Retinal pigment epithelial cell (primary cell): ENCODE measurements around the gene MOG.
"Not testable (repeated sequence)": the region's sequence is repeated elsewhere in the genome, so short reads cannot be mapped to it uniquely, and the experiment has no call there.

Experiments used
- DNase-seq: peaks from one replicate; pipeline ENCODE4 v3.0.0-alpha.2; 2010; ENCODE audit warnings: low read depth
- H3K4me3 ChIP-seq: 2 replicates; pipeline ENCODE4 v1.5.1; 2011; ENCODE audit warnings: mild to moderate bottlenecking, low read length, control low read depth, moderate library complexity
- CTCF ChIP-seq: conservative IDR thresholded peaks from 2 replicates; pipeline ENCODE4 v1.5.1; 2011; ENCODE audit warnings: low read depth, low read length, control low read depth, inconsistent platforms

Gene MOG

GRCh38 chr6:29667158-29667557 is 10.3 kb downstream of the MOG start:
- H3K4me3 ChIP-seq = no peak overlapping the region
- no peak for DNase-seq
- no peak for TF ChIP-seq CTCF

GRCh38 chr6:29671026-29671425 is 14.1 kb downstream of the MOG start:
- DNase-seq = no peak
- no peak for TF ChIP-seq CTCF
- no peak overlapping the region for H3K4me3 ChIP-seq

GRCh38 chr6:29672116-29672515 is 15.2 kb downstream of the MOG start:
- not testable (repeated sequence) for DNase-seq, H3K4me3 ChIP-seq

GRCh38 chr6:29673161-29673560 is 16.3 kb downstream of the MOG start:
- TF ChIP-seq CTCF = no peak
- H3K4me3 ChIP-seq = no peak overlapping the region
- no peak for DNase-seq

GRCh38 chr6:29674008-29674407 is 17.1 kb downstream of the MOG start:
- no peak for TF ChIP-seq CTCF
- DNase-seq = no peak
- H3K4me3 ChIP-seq = no peak overlapping the region

- DNase-seq = no peak
- no peak overlapping the region for H3K4me3 ChIP-seq
- TF ChIP-seq CTCF = no peak
Measured at GRCh38 chr6:29675561-29675960, 18.7 kb downstream of the MOG start.

GRCh38 chr6:29676981-29677601 is 20.2 kb downstream of the MOG start:
- TF ChIP-seq CTCF = no peak
- no peak for DNase-seq
- no peak overlapping the region for H3K4me3 ChIP-seq

- DNase-seq = no peak
- no peak for TF ChIP-seq CTCF
- H3K4me3 ChIP-seq = no peak overlapping the region
Measured at GRCh38 chr6:29678114-29678513, 21.2 kb downstream of the MOG start.
